ENCODE results near the gene LMNTD2. TPM values are rescaled to one million over a fixed set of nuclear protein-coding genes. Genes with fewer than 3 reads are reported as not detected.

The LMNTD2 gene
- total RNA-seq, 1 experiment from 2014 or later: 6.1 TPM

- H3K27me3 Mint-ChIP-seq (ENCODE audit: insufficient read depth, unreplicated experiment): no peaks in the 10 kb centered on the region
- no peak overlapping the region for H3K27ac Mint-ChIP-seq (ENCODE audit: low read depth, unreplicated experiment)
- ChIA-PET POLR2A (interaction anchor here (1.2 to 1.8 kb wide), 2 partner anchors 11 to 12 kb away, joined by 3 to 7 read pairs; no protein-coding TSS in a partner anchor), CTCF (interaction anchor here (0.6 kb wide), 1 partner anchor 225 kb away, joined by 3 read pairs; no protein-coding TSS in a partner anchor)
- peaks cover 75% of the 10 kb centered on the region for H3K36me3 Mint-ChIP-seq (ENCODE audit: insufficient read depth, unreplicated experiment)
- no peak overlapping the region for H3K4me3 Mint-ChIP-seq (ENCODE audit: unreplicated experiment)
- no TSS peak for BruUV-seq (replicated peaks)
- no peak for TF ChIP-seq CTCF (IDR thresholded peaks at IDR 0.05; ENCODE audit: unreplicated experiment)
- no peaks in the 10 kb centered on the region for H3K4me1 Mint-ChIP-seq (ENCODE audit: insufficient read depth, unreplicated experiment)
- intact Hi-C loops (cut with micrococcal nuclease): no loop called here
- H3K9me3 Mint-ChIP-seq (ENCODE audit: unreplicated experiment): no peaks in the 10 kb centered on the region
- DNase-seq (ENCODE audit: unreplicated experiment): peak; percentile 73
These were observed 27.4 kb upstream of the LMNTD2 start for GRCh38 chr11:587978-588380.

- no peak for DNase-seq (ENCODE audit: unreplicated experiment)
- ChIA-PET POLR2A (no interaction called here), CTCF (interaction anchor here (0.6 kb wide), 1 partner anchor 225 kb away, joined by 3 read pairs; no protein-coding TSS in a partner anchor)
- intact Hi-C loops (cut with micrococcal nuclease): no loop called here
- Mint-ChIP-seq H3K9me3 (ENCODE audit: unreplicated experiment) (no peaks in the 10 kb centered on the region), H3K27me3 (ENCODE audit: insufficient read depth, unreplicated experiment) (no peaks in the 10 kb centered on the region), H3K27ac (ENCODE audit: low read depth, unreplicated experiment) (no peak overlapping the region), H3K36me3 (ENCODE audit: insufficient read depth, unreplicated experiment) (peaks cover 75% of the 10 kb centered on the region), H3K4me1 (ENCODE audit: insufficient read depth, unreplicated experiment) (no peaks in the 10 kb centered on the region), H3K4me3 (ENCODE audit: unreplicated experiment) (no peak overlapping the region)
- no TSS peak for BruUV-seq (replicated peaks)
- no peak for TF ChIP-seq CTCF (IDR thresholded peaks at IDR 0.05; ENCODE audit: unreplicated experiment)
These were observed 27.0 kb upstream of the LMNTD2 start for GRCh38 chr11:587546-587945.

- no peak for TF ChIP-seq CTCF (IDR thresholded peaks at IDR 0.05; ENCODE audit: unreplicated experiment)
- CTCF ChIA-PET: interaction anchor here (0.6 kb wide), 1 partner anchor 229 kb away, joined by 4 read pairs; no protein-coding TSS in a partner anchor
- DNase-seq (ENCODE audit: unreplicated experiment): no peak
- POLR2A ChIA-PET: no interaction called here
- H3K27me3 Mint-ChIP-seq (ENCODE audit: insufficient read depth, unreplicated experiment): no peaks in the 10 kb centered on the region
- intact Hi-C loops (cut with micrococcal nuclease): no loop called here
- no TSS peak for BruUV-seq (replicated peaks)
- no peaks in the 10 kb centered on the region for H3K9me3 Mint-ChIP-seq (ENCODE audit: unreplicated experiment)
- no peaks in the 10 kb centered on the region for H3K4me1 Mint-ChIP-seq (ENCODE audit: insufficient read depth, unreplicated experiment)
- no peak overlapping the region for H3K27ac Mint-ChIP-seq (ENCODE audit: low read depth, unreplicated experiment)
- H3K4me3 Mint-ChIP-seq (ENCODE audit: unreplicated experiment): no peak overlapping the region
- H3K36me3 Mint-ChIP-seq (ENCODE audit: insufficient read depth, unreplicated experiment): peaks cover 75% of the 10 kb centered on the region
These were observed 26.1 kb upstream of the LMNTD2 start for GRCh38 chr11:586376-587316.

GRCh38 chr11:584287-584686 lies 23.7 kb upstream of the LMNTD2 start:
- POLR2A ChIA-PET: interaction anchor here (1.2 kb wide), 1 partner anchor 8 kb away, joined by 3 read pairs; the partner anchor contains the start of gene PHRF1
- CTCF ChIA-PET: no interaction called here
- Mint-ChIP-seq H3K27ac (ENCODE audit: low read depth, unreplicated experiment) (no peak overlapping the region), H3K36me3 (ENCODE audit: insufficient read depth, unreplicated experiment) (peaks cover 63% of the 10 kb centered on the region), H3K4me3 (ENCODE audit: unreplicated experiment) (no peak overlapping the region), H3K9me3 (ENCODE audit: unreplicated experiment) (no peaks in the 10 kb centered on the region), H3K27me3 (ENCODE audit: insufficient read depth, unreplicated experiment) (no peaks in the 10 kb centered on the region), H3K4me1 (ENCODE audit: insufficient read depth, unreplicated experiment) (peaks cover 11% of the 10 kb centered on the region)
- TF ChIP-seq CTCF (IDR thresholded peaks at IDR 0.05; ENCODE audit: unreplicated experiment): no peak
- no peak for DNase-seq (ENCODE audit: unreplicated experiment)
- no TSS peak for BruUV-seq (replicated peaks)
- intact Hi-C loops (cut with micrococcal nuclease): no loop called here
